ENCODE measurements around the gene NR1D2.

GRCh38 chr3:23991683-23992628, 46.9 kb downstream of the NR1D2 start:
- TF ChIP-seq CTCF (IDR thresholded peaks at IDR 0.05) (no peak), POLR2A (IDR thresholded peaks at IDR 0.05) (no peak)
